ENCODE results near the gene PTPRE. TPM values are rescaled to one million over a fixed set of nuclear protein-coding genes. Genes with fewer than 3 reads are reported as not detected.
A peak's percentile ranks its signal among the peaks of the same experiment; 100 is the strongest.

The PTPRE gene
- total RNA-seq, 1 donor from 2014 or later: 1.6 TPM

DNA sequence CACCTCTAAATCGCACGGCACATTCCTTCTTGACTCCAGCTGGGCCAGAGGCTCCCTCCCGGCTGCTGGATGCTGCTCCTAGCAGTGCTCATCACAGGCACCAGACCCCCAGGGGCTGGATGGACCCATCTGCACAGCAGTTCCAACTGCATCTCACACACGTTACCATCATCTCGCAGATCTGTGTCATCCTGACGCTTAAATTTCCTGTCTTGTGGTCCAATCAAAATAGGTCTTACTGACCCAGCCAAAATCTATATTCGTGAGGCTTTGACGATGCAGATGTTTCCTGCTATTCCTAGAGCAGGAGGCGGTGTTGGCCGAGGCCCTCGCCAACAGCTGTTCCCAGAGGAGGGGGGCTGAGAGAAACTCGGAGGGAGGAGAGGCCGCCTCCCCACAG is 111.3 kb downstream of the PTPRE start:
- ATAC-seq (no peak), DNase-seq (ENCODE audit: low spot score) (no peak)

DNA sequence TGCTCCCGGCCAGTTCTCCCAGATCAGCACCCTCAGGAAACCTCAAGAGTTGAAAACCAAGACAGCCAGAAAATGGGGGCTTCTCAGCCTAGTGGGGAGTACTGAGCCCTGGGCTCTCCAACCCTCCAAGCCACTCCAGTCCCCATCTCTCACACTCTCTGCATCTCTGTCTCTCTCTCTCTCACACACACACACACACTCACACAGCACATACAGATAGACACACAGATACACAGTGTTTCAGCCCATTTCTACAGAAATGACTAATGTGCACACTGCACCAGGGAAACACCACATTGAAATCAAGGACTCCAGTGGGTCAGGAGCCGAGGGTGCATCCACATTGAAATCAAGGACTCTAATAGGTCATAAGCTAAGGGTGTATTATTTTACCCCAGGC is 111.8 kb downstream of the PTPRE start:
- no peak for ATAC-seq
- no peak for DNase-seq (ENCODE audit: low spot score)

DNA sequence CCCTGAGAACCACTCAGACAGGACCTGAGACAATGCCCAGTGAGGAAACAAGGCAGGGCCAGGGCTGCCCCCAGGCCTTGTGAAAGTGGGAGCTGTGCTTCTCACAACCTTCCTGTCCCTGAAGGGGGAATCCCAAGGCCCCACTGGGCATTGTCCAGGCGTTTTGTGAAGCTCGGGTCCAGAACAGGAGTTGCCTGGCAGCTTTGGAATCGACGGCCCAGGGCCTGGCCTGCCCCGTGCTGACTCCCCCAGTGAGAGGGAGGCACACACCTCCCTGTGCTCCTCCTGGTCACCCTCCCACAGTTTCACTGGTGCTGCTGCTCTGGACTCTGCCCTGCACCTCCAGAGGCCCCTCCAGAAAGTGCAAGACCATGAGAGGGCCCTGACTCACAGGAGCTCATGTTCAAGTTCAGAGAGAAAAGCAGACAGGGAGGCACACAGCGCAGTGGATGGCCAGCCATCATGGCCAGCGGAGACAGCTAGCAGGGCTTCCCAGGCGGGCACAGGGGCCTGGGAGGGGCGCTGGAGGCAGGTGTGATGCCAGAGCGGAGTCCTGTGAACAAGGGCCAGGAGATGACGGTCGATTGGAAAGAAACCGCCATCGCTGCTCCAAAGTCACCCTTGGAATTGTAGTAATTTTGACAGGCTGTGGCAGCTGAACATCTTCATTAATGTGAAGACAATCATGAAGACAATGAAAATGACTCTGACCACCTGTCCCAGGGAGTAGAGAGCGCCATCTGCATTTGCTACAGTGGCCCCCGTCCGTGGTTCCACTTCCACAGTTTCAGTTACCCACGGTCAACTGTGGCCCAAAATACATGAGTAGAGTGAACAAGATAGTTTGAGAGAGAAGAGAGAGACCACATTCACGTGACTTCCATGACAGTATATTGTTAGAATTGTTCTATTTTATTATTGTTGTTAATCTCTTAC is 115.6 kb downstream of the PTPRE start:
- DNase-seq (ENCODE audit: low spot score) (no peak), ATAC-seq (no peak)

DNA sequence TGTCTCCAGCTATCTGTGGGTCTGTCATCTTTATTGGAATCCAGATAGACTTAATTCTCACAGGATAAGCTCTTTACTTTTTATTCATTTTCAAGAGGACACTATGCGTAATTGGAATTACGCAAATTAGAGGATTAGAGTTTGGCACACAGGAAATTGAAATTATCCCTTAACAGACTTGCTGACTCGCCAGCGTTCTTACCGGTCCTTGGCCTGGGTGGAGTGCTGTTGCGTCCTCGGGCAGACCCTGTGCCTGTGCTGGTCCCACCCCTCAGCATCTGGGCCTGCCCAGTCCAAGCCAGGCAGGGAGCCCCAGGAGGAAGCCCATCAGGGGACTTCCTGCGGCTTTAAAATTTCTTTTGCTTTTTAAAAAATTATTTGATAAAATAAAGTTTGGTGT is 117.5 kb downstream of the PTPRE start:
- no peak for ATAC-seq
- DNase-seq (ENCODE audit: low spot score): no peak

DNA sequence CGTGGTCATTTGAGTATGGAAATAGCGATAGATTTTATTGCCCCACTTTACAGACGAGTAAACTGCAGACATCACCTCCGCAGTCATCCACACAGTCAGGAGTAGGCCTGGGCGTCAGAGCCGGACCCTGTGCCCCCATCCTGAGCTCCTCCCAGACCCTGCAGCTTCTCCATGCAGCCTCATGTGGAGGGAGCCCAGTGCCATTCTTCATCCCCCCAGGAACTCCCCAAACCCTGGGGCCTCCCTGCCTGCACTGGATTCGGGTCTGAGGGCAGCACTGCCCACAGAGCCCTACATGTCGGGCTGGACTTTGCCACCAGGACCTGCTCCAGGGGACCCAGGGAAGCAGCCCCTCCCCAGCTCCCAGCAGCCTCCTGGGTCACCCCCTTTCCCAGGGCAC is 118.5 kb downstream of the PTPRE start:
- no peak for ATAC-seq
- DNase-seq (ENCODE audit: low spot score): no peak

DNA sequence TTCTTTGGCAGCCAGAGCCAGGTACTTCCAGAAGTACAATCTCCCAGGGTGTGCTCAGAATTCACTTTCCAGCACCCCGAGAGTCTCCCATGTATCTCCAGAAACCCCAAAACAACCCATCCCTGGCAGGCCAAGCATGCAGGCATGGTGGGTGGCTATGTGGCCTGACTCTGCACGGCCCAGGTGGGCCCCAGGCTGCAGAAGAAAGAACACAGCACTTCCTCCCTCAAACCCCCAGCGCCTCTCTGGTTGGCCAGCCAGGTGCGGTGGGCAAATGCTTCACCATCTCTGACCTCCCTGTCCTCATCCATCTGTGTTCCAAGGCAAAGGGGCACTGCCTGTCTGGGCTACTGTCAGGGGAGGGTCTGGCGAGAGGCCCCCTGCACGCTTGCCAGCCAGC is 119.0 kb downstream of the PTPRE start:
- no peak for ATAC-seq

DNA sequence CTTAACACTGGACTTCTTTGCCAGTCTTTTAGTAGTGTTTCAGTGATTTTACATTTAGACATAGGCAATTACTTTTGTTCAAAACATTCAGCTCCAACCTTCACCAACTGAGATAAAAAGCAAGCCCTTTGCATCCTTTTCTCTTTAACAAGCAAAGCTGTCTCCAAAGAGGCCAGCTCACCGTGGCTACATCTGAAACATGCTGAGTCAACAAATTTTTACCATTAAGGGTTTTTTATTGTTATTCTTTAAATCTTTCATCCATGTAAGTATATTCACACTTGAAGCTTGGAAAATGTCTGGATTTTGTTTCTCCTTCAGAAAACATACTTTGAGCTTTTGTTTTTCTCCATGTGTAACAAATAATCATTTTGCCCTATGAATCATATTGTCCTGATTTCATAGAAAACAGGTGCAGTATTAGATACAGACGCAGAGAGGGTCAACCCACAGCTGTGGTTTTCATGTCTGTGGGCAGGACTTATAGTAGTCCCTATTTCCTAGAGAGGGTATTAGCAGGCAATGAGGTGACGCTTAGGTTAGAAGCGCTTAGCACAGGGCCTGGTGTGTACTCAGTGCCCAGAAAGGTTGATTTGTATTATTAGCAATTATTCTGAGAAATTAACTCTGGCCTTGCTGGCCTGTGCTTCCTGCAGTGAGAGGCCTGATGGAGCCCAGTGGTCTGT is 119.9 kb downstream of the PTPRE start:
- no peak for ATAC-seq
- DNase-seq (ENCODE audit: low spot score): no peak

More for the DNA sequence above, 119.0 kb downstream of the PTPRE start:
- no peak for DNase-seq (ENCODE audit: low spot score)

DNA sequence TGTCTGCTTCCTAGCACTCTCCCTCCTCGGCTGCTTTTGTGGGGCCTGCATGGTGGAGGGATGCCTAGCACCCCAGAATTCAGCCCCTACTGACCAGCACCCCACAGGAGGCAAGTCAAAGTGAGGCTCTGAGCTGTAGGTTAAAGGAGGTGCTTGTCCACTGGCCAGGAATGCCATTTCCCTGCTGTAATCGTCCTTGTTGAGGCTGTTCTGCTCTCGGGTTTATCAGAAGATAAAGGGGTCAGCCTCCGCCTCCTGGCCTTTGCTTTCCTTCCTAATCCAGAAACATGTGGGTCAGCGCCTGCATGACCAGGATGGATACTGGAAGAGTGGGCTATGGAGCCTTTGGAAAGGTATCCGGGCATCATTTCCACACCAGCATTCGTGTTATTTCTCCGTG is 120.4 kb downstream of the PTPRE start:
- ATAC-seq: no peak

DNA sequence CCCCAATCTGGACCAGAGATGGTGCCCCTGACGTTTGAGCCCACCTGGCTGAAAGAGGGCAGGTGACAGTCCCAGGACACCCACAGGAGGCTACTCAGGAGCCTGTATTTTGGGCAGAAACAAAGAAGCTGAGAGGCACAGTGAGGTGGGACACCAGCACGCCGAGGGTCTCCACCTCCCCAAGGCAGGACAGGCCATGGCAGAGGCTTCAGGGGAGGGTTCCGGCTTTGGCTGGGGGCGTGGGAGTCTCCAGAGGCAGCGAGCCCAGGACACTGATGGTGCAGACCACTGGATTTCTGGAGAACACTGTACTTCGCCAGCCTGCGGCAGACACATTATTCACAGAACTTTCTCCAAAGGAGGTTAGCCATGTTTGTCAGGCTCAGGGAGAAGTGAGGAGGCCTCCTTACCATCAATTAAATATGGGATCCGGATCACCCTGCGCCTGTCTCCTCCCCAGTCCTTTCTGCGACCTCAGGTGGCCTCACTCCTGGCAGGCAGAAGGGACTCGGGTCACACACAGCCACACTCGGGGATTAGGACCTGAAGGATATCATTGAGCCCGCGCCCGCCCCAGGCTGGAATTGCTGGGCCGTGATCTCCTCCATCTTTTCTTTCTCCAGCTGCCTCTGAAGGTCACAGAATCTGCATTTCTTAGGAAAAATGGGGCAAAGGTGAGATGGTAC is 121.1 kb downstream of the PTPRE start:
- ATAC-seq (no peak), DNase-seq (ENCODE audit: low spot score) (no peak)

More for the DNA sequence above, 120.4 kb downstream of the PTPRE start:
- DNase-seq (ENCODE audit: low spot score): no peak

DNA sequence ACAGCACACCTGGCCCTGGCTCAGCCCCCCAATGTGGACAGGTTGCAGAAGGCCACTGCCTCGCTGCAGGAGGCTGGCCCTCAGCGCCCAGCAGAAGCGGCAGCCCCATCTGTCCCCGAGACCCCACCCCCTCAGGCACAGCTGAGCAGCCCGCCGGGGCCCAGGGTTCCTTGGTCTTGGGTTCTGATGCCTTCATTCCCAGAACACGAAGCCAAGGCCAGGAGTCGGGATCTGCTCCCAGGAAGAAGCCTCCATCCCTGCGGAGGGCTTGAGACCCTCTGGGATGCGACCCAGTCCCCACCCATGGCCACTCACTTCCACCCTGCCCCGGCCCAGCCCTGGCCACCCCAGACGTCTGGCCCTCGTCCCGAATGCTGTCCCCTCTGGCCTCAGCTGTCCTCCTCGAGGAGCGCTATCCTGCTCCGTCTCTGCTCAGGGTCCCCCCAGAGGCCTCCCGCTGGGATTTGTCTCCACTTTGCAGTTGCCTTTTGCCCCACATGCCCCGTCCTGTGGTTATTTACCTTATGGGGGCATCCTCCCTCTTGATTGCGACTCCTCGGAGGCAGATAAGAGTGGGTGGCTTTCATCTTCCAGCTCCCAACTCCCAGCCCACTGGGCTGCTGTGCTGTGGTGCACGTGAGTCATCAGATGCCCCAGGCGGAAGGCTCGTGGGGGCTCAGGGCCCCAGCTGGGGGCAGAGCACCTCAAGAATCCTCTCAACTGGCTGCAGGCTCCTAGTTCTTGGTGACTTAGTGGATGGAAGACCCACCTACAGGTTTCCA is 121.8 kb downstream of the PTPRE start:
- DNase-seq (ENCODE audit: low spot score) (no peak), ATAC-seq (no peak)

DNA sequence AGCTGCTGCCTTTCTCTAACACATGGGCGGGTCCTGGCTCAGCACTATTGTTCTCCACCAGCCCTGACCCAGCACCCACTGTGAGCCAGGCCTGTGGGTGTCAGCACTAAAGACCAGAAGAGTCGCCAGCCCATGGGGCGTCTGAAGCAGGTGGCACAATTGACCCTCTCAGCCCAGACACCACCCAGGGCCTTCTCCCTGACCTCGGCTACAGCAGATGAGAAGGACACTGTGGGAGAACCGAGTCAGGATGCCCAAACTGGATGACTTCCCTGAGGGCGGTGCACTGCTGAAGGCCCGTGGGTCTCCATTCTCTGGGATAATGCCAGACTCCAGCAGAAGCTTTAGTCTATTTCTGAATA is 122.4 kb downstream of the PTPRE start:
- DNase-seq (ENCODE audit: low spot score) (no peak), ATAC-seq (no peak)

DNA sequence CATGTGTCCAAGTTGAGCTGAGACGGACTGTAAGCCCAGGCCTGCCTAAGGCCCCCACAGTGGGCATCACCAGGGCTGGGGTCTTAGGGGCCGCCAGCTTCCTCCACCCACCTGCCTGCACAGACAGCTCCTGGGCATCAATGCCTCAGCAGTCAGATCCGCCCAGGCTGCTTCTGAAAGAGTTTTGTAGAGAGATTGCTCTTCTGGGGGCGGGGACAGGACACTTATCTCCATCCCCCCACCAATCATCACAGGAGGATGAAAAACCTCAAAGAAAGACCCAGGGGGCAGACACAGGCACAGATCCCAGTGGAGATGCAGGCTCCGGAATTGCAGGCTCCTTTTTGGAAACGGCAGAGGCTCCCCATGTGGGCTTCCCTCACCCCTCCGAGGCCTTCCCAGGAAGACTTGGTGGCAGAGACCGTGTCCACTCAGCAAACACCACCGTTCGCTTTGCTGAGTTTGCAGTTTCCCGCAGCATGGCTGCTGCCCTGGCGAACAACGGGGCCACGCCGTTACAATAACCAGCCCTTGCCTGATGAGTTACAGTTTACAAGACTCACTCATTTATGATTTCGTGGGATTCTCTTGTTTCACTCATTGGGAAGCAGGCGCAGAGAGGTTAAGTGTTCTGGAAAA is 122.9 kb downstream of the PTPRE start:
- DNase-seq (ENCODE audit: low spot score): no peak
- no peak for ATAC-seq

DNA sequence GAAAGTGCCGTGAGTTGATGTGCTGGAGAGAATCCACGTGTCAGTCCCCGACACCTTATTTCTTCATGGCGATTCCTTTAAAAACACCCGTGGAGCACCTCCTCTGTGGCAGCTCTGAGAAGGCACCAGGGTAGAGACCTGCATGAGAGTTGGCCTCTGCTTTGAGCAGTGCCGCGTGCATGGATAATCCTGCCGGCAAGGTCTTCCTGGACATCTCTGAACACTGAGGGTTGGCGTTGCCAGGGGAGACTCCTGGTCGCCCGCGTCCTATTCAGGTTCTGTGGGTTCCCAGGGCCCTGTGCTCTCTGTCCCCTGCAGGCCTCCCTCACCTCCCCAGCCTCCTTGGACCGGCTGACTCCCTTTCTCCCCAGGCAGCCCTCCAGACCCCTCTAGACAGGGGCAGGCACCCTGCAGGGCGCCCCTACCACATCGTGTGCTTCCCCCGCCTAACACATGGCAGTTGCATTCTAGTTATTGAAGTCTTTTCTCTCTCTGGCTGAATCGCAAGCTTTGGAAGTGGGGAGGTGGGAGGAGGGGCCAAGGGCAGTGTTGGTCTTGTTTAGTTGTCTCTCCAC is 123.7 kb downstream of the PTPRE start:
- ATAC-seq (no peak), DNase-seq (ENCODE audit: low spot score) (no peak)

DNA sequence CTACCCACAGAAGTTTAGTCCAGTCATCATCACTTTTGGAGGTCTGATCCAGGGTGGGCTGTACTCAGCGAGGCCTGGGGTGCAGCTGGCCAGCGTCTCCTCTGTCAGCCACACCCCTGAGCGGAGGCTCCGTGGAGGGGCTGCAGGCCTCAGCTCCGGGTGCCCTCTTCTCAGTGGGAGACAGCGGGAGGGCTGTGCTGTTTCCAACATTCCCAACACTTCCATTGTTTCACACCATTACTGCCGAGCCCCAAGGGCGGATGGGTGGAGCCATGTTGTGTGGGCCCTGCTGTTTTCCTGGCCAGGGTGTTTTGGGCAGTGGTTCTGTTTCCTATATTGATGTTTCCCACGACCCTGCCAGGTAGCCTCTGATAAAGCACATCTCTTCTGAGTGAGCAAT is 124.3 kb downstream of the PTPRE start:
- DNase-seq (ENCODE audit: low spot score) (no peak), ATAC-seq (no peak)

DNA sequence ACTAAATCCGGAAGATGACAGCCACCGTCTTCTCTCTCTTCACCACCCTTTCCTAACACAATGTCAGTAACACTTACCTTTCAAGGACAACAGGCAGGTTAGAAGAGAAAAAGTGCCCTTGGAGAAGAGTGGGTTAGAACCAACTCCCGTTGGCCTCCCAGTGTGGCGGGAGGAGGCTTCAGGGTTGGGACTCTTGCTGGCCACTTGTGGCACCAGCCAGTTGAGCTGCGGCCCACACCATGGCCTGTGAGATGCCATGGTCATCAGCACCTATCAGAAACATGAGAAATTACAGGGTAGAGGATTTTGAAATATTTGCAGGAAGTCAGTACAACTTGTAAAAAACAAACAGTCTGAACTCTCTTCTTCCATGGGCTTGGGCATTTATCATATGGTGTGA is 125.6 kb downstream of the PTPRE start:
- DNase-seq (ENCODE audit: low spot score) (no peak), ATAC-seq (no peak)

DNA sequence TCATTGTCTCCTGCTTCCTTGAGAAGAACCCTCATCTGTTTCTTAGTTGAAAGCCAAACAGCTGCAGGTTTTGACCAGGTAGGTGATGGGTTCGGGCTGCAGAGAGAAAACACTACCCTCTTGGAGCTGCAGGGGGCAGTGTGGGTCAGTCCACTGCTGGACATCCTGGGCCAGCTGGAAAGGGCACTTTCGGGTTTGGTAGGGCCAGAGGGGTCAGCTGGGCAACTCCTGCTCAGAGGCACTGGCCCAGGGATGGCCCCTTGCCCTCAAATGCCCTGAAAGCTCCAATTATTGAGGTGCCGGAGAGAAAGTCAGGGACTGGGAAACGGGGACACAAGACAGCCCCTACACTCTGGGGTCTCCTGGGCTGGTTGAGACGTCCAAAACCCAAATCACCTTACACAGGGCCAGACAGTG is 128.7 kb downstream of the PTPRE start:
- peak; percentile 83 for ATAC-seq
- DNase-seq (ENCODE audit: low spot score): no peak

DNA sequence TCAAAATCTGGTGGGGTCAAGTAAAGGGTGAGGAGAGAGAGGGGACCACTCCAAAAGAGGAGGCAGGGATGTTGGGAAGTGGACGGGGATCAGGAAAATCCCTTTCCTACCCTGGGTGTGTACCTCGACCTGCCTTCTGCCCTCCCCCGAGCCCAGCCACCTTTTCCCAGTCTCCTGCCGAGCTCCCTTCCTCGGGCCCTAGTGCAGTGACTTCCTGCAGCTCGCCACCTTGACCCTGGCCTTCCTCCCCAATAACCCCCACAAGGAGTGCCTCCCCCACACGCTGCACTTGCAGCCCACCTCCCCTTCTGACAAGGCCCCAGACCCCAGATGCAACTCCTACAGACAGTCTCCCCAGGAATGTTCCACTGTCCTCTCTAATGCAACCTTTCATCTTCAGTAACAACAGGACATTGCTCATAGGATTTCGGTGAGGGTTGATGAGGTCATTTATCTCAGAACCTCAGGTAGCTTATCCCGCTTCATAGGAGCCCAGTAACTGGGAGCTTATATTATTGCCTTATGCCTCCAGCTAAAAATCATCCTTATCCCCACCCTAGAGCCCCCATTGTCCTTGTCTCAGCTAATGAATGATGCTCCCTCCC is 129.2 kb downstream of the PTPRE start:
- DNase-seq (ENCODE audit: low spot score): no peak
- no peak for ATAC-seq

DNA sequence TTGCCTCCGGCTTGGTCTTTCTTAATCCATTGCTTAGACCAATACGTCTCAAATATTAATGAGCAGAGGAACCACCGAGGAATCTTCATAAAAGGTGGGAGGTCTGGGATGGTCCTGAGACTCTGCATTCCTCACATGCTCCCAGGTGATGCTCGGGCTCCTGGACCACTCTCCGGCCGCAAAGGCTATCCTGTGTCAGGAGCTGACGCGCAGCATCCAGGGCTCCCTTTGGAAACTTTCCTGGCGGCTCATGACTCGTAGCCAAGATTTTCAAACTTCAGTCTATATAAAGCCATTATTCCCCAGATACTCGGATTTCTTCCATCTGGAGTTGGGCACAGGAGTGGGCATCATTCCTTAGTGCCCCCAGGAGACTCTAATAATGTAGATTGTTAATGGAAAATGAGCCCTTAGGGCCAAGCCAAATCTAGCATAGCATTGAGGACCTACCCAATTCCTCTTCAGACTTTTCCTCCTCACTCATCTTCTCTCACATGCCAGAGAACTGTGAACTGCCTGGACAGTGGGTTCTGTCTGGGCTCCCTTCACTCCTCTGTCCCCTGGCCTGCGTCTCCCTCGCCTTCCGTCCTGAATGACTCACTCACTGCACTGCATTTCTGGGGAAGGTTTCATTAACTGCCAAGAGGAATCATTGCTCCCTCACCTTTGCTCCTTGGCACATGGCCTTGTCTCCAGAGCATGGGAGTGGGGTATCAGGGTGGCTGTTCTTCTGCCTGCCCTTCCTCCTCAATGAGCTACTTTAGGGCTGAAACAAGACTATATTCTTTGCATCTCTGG is 130.0 kb downstream of the PTPRE start:
- no peak for DNase-seq (ENCODE audit: low spot score)
- peak; percentile 78 for ATAC-seq

DNA sequence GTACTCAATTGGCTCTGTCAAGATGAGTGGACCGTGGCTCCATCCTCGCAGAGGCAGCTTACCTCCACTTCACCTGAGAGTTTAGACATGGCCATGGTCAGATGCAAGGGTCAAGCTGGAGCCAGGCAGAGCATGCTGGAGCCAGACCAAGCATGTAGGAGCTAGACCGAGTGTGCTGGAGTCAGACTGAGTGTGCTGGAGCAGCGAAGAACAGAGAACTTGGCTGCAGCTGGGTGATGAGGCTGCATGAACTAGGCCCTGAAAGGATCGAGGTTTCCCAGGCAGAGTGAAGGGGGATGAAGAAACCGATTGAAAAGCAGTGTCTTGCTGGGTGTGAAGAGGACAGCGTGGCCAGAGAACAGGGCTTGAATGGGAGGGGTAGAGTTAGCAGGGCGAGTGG is 133.2 kb downstream of the PTPRE start:
- ATAC-seq (no peak), DNase-seq (ENCODE audit: low spot score) (no peak)

Data from left lobe of liver (tissue), 2 donors.